GM08714 (cell line): ENCODE measurements around the gene IL1R1.
"Not testable (repeated sequence)": the region's sequence is repeated elsewhere in the genome, so short reads cannot be mapped to it uniquely, and the experiment has no call there.

ENCODE experiments used
- H3K4me3 ChIP-seq: fragments of 200-500 bp; sonication (Bioruptor generic); 2 replicates; pipeline ENCODE4 v1.5.1; 2014; ENCODE audit warnings: mild to moderate bottlenecking, low read length, inconsistent platforms
- ZNF274 ChIP-seq: IDR thresholded peaks from 2 replicates; pipeline ENCODE4 v1.6.1; 2012; ENCODE audit warnings: mild to moderate bottlenecking, low read depth, low read length

IL1R1 gene

GRCh38 chr2:102116630-102117471 lies 25.7 kb upstream of the IL1R1 start:
- no peak overlapping the region for H3K4me3 ChIP-seq
- no peak for TF ChIP-seq ZNF274

- TF ChIP-seq ZNF274: no peak
- no peak overlapping the region for H3K4me3 ChIP-seq
Measured at GRCh38 chr2:102117472-102117858, 25.1 kb upstream of the IL1R1 start.

GRCh38 chr2:102119255-102119654 lies 23.3 kb upstream of the IL1R1 start:
- H3K4me3 ChIP-seq: no peak overlapping the region
- TF ChIP-seq ZNF274: no peak

GRCh38 chr2:102120261-102120660 lies 22.3 kb upstream of the IL1R1 start:
- H3K4me3 ChIP-seq: no peak overlapping the region
- no peak for TF ChIP-seq ZNF274

- no peak overlapping the region for H3K4me3 ChIP-seq
- TF ChIP-seq ZNF274: no peak
Measured at GRCh38 chr2:102120701-102121159, 21.8 kb upstream of the IL1R1 start.

- TF ChIP-seq ZNF274: no peak
- no peak overlapping the region for H3K4me3 ChIP-seq
Measured at GRCh38 chr2:102122115-102122514, 20.4 kb upstream of the IL1R1 start.

- no peak overlapping the region for H3K4me3 ChIP-seq
- TF ChIP-seq ZNF274: no peak
Measured at GRCh38 chr2:102122909-102123308, 19.6 kb upstream of the IL1R1 start.

GRCh38 chr2:102124421-102124820 lies 18.1 kb upstream of the IL1R1 start:
- H3K4me3 ChIP-seq: not testable (repeated sequence)

- H3K4me3 ChIP-seq: no peak overlapping the region
- no peak for TF ChIP-seq ZNF274
Measured at GRCh38 chr2:102126169-102126568, 16.4 kb upstream of the IL1R1 start.

GRCh38 chr2:102126660-102127059 lies 15.9 kb upstream of the IL1R1 start:
- no peak overlapping the region for H3K4me3 ChIP-seq
- TF ChIP-seq ZNF274: no peak

- TF ChIP-seq ZNF274: no peak
Measured at GRCh38 chr2:102129082-102129481, 13.5 kb upstream of the IL1R1 start.

GRCh38 chr2:102129951-102130646 lies 12.4 kb upstream of the IL1R1 start:
- H3K4me3 ChIP-seq: no peak overlapping the region
- TF ChIP-seq ZNF274: no peak

More at GRCh38 chr2:102129082-102129481, 13.5 kb upstream of the IL1R1 start:
- H3K4me3 ChIP-seq: no peak overlapping the region

GRCh38 chr2:102130647-102130991 lies 11.9 kb upstream of the IL1R1 start:
- TF ChIP-seq ZNF274: no peak
- no peak overlapping the region for H3K4me3 ChIP-seq

GRCh38 chr2:102131564-102131963 lies 11.0 kb upstream of the IL1R1 start:
- no peak for TF ChIP-seq ZNF274
- H3K4me3 ChIP-seq: no peak overlapping the region

- no peak overlapping the region for H3K4me3 ChIP-seq
- no peak for TF ChIP-seq ZNF274
Measured at GRCh38 chr2:102137138-102137537, 5.4 kb upstream of the IL1R1 start.
